NCI-H510A treated with DMSO at 0.1 percent for 48 hours (cell line): ENCODE measurements around the gene NPAS1.
"Not testable (repeated sequence)": the region's sequence is repeated elsewhere in the genome, so short reads cannot be mapped to it uniquely, and the experiment has no call there.

Source experiments
- DNase-seq: peaks from one replicate; lab custom pipeline; 2025; lab: John Stamatoyannopoulos, UW

The NPAS1 gene

DNA sequence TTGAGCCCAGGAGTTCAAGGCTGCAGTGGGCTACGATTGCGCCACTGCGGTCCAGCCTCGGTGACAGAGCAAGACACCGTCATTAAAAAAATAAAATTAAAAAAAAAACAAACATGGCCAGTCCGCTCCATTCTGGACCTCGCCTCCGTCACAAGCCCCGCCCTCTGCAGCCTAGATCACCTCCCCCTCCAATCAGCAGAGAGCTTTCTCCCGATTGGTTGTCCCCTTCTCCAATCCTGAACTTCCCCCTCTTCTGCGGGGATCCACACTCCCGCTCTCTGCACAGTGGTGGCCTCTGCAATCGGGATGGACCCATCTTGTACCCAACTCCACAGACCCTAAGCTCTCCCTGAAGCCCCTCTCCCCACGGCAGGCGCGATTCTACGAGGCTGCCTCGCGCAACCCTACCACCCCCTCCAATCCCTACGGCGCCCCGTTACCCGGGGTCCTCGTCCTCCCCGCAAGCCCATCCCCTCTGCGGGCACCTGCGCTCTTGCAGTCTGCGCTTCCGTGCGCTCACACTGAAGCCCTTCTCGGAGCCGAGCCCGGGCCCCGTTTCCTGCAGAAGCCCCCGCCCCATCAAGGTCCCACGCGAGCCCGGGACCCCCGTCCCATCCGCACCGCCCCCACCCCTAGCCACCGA is 28.2 kb downstream of the NPAS1 start:
- DNase-seq, result peak; percentile 90

DNA sequence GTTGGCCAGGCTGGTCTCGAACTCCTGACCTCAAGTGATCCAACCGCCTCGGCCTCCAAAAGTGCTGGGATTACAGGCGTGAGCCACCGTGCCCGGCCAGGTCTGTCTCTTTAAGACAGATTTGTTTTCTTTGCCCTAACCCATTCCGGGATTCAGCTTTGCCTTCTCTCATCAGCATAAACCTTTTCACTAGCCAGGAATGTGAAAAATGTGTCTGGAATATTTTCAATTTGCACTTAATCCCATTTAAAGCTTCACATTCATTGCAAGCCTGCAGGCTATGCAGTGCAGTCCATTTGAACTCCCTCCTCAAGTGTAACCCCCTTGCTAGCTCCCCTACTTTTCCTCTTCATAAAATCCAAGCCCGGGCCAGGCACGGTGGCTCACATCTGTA is 29.7 kb downstream of the NPAS1 start:
- no peak for DNase-seq

DNA sequence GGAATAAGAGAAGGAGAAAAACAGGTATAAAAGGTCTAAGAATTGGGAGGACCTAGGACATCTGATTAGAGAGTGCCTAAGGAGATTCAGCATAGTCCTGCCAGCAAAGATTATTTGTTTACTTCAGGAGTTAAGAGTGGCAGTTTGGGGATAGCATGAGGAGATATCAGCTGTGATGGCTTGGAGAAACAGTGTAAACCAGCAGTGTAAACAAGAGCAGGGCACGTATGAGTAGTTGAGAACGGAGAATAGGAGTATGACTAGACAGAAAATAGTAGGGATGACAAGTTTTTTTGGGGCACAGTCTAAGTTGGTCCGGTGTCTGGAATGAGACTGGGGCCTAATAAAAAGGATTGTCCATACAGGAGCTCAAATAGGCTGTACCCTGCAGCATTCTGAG is 30.9 kb downstream of the NPAS1 start:
- not testable (repeated sequence) for DNase-seq

DNA sequence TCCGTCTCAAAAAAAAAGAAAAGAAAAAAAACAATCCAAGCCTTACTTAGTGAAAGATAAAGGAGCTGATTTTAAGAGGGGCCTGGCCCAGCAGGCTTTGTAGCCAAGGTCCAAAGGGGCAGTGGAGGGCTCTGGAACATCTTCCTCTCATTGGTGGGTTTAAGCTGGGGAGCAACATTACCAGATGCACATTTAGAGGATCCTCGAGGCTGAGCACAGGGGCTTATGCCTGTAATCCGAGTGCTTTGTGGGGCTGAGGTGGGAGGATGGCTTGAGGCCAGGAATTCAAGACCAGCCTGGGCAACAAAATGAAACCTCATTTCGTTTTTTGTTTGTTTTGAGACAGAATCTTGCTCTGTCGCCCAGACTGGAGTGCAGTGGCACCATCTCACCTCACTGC is 36.8 kb downstream of the NPAS1 start:
- DNase-seq, result no peak

DNA sequence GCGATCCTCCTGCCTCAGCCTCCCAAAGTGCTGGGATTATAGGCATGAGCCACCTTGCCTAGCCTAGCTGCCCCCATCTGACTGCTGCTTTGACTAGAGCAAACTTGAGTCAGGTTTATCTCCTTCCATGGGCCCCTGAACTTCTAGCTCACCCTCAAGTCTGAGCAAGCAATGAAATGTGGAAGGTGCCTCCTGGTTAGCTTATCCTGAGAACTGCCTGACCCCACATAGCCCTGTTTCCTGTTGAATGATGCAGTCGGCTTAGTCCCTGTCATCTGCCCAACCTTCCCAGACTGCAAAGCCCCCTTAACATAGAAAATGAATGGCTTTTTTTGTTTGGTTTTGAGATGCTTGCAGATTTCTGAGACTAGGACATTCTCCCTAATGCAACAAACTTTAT is 37.7 kb downstream of the NPAS1 start:
- no peak for DNase-seq

DNA sequence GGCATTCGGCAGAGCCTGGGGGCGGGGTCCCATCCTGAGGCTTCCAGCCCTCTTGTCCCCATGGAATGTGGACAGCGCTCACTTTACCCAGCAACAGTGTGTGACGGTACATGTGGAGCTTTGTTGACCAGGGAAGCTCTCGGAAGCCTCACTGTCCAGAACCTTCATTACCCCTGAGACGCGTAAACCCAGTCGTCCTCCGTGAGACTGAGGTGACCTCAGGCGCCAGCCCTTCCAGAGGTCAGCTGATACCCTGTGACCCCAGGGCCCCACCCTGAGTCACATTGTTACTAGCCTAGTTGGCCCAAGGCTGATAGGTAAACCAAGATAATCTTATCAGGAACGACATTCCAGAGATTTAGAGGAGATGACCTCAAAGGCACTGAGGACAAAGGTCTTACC is 39.0 kb downstream of the NPAS1 start:
- no peak for DNase-seq

DNA sequence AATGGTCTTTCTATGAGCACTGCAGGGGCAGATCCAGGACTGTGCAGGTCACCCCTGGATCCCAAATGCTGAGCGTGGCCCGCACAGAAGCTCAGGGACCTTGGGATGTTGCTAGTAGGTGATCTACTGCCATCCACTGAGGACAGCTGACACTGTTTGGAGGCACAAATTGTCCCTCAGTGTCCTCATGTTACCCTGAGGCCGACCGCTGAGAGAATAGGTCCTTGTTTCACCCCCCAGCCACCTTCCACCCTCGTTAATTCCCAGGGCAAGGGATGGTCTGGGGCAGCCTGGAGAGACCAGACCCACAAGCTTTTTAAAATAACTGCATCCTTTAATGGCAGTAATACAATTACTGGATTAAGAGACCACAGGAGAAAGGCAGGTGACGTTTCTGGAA is 44.2 kb downstream of the NPAS1 start:
- no peak for DNase-seq

DNA sequence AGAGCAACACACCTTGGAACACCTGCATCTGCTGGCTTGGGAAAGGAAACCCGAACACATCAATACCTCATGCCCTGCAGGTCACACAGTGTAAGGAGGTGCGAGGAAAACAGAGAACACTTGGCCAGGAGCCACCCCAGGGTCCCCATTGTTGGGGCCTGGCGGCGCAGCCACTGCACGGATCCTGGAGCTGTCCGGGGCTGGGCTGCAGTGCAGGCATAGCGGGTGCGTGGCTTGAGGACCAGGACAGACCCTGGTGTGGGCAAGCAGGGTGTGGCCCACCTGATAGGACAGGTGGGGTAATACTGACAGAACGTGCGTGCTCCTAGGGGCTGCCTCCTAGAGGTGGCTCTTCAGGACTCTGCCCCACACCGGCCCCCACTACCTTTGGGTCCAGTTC is 45.6 kb downstream of the NPAS1 start:
- no peak for DNase-seq

DNA sequence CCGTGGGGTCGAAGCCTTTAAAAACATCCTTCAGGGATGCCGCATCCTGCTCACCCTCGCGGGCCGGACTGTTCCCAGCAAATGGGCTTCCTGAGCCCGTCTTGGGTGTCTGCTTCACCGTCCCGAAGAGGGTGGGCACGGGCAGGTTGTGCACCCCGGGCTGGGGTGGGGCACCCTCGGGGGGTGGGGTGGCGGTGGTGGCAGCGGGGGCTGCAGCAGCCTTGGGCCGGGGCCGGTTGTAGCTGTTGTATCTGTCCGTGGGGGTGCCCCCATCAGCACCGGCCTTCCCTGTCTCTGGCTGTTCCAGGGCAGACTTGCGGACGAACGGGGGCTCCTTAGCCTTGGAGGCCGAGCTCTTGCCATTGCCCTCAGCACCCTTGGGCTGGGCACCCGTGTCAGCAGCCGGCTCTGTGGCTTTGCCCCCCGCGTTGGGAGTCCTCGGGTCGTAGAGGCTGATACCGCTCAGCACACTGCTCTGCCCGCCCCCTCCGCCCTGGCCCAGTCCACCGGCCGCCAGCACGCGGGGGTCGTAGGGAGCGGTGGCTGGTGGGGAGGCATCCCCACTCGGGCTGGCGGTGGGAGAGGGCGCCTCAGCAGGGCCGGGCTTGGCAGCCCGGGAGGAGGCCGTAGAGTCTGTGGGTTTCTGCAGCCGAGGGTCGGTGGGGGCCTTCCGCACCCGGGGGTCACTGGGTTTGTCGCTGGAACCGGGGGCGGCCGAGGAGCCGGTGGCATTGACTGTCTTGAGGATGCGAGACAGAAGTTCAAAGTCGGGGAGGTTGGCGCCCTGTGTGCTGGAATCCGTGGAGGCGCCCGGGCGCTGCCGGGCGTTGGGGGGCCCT is 47.0 kb downstream of the NPAS1 start:
- no peak for DNase-seq

DNA sequence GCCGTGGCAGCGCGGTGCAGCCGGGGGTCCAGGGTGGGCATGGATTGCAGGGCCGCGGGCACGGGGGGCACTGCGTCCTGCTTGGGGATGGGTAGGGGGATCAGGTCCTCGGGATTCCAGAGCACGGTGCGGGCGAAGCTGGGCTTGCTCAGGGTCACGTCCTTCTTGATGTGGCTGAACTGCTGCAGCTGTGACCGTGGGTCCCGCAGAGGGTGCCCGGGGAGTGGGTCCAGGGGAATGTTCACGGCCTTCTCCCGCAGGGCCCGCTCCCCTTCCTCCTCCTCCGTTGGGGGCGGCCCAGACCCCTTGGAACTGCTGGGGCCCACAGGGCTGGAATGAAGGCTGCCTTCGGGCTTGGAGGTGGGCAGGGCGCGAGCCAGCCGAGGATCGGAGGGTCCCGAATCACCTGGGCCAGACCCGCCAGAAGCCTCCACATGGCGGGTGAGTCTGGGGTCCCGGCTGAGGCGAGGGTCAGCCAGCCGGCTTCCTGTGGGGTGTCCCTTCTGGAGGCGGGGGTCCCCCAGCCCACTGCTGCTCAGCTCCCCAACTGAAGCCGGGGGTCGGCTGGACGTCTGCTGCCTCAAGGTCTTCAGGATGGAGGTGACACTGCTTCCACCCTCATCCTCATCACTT is 47.7 kb downstream of the NPAS1 start:
- no peak for DNase-seq

DNA sequence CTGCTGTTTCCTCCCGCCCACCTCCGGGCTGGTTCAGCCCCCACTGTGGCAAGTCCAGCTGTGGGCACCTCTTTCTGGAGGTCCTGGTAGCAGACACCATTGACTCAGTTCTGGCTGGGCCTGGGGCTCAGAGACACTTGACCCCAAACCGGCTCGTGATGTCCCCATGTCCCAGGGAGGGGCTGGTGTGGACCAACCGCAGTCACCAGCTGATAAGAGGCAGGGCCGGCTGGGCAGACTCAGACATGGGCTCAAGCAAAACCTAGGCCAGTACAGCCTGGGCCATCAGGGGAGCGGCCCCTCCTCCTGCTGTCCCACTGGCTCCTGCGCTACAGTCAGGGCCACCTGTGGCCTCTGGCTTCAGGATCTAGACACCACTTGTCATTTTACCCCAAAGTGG is 48.6 kb downstream of the NPAS1 start:
- no peak for DNase-seq

DNA sequence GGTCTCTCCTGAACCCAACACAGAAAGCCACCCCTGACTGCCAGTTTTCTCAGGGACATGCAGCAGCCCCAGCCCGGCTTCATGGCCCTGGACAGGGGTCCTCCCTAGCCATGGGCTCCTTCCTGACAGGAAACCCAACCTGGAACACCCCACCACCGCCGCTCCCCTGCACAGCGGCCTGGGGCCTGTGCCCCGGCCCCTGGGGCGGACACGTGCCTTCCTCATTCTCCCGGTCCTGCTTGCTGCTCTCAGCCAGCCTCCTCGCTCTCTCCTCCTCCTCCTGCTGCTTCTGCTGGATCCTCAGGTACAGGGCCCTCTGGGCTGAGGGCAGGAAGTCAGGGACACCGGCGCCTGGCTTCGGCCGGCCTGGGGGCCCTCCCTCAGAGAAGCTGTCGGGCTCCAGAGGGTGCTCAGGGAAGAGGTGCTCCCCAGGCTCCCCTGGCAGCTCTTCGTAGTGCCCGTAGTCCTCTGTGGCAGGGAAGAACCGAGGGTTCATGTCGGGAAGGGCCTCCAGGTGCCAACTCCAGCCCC is 49.3 kb downstream of the NPAS1 start:
- no peak for DNase-seq

DNA sequence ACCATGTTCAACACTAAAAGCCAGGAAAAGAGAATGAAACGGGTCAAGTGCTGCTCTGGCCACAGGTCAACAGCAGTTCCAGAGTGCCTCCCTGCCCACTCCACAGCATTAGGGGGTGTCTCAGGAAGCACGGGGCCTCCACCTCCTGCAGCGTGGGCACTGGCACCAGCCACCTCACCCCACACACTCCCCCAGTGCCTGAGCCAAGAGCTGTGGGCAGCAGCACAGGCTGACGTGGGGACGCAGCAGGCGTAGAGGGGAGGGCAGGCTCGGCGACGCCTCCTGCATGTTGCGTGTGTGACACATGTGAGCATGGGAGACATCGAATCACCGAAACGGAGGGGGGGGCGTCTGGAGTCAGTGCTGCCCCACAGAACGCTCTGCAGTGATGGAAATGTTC is 50.2 kb downstream of the NPAS1 start:
- DNase-seq, result no peak

DNA sequence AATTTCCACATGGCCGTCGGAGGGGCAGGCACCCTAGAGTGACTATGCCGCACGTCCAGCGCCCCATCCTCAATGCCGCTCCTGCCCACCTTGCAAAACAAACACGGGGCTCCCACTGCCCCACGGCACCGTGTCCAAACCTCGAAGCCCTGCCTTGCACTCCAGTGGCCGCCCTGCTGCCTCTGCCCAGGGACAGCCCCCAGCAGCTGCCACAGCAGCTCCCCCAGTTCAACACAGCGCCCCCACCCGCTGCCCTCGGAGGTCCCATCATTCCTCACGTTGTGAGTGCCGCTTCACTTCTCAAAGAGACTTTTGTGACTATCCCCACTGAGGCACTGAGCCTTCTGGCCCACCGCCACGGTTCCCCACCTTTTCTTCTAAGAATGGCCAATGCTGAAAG is 51.1 kb downstream of the NPAS1 start:
- DNase-seq, result no peak

DNA sequence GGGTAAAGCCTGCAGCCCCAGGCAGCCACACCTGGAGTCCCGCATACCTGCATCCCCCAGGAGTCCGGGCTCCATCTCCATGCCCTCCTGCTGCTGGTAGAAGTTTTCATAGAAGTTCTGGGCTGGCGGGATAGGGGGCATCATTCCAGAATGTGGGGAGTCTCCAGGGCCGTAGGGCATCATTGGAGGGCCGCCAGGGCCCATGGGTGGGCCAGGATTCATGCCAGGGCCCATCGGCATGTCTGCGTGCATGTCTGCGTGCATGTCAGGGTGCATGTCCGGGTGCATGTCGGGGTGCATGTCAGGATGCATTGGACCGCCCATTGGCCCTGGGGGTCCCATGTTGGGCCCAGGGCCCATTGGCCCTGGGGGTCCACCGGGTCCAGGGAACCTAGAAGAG is 52.1 kb downstream of the NPAS1 start:
- DNase-seq, result no peak

DNA sequence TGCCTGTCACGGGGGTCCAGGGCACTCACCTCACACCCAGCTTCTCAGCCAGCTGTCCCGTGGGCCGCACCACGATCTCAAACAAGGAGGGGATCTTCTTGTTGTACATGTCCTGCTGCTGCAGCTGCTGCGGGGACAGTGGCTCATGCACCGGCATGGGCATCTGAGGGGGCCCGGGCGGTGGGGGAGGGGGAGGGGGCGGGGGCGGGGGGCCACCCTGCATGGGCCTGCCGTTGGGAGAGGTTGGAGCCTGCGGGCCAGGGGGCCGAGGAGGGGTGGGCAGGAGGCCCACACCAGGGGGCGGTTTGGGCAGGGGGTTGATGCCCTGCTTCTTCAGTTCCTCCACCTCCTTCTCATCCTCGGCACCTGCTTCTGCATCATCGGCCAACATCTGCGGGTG is 52.7 kb downstream of the NPAS1 start:
- DNase-seq, result no peak

DNA sequence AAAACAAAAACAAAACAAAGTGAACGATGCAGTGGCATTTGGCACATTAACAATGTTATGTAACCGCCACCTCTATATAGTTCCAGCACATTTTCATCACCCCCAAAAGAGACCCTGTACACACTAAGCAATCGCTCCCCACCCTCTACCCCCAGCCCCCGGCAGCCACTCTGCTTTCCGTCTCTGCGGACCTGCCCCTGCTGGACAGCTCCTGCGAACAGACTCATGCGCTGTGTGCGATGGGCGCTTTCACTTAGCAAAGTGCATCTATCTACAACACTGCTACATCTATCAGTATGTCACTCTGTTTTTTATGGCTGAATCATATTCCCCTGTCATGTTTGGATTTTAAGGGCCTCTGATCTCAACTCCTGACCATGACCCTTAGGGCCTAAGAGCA is 53.9 kb downstream of the NPAS1 start:
- no peak for DNase-seq

DNA sequence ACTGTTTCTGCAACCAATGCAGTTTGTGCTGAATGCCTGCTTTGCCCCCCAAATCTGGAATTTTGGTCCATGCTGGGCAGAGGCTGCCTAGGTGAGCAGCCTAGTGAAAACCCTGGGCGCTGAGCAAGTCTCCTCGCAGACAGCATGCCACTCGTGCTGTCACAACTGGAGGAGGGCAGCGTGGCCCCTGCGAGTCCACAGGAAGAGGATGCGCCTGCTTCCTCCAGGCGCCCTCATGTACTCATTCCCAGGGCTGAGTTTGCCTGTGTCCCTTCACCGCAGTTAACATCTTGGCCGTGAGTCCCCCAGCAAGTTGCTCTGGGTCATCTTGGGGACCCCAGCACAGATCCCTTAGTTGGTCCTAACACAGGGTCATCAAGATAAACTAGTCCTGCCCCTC is 55.0 kb downstream of the NPAS1 start:
- no peak for DNase-seq

DNA sequence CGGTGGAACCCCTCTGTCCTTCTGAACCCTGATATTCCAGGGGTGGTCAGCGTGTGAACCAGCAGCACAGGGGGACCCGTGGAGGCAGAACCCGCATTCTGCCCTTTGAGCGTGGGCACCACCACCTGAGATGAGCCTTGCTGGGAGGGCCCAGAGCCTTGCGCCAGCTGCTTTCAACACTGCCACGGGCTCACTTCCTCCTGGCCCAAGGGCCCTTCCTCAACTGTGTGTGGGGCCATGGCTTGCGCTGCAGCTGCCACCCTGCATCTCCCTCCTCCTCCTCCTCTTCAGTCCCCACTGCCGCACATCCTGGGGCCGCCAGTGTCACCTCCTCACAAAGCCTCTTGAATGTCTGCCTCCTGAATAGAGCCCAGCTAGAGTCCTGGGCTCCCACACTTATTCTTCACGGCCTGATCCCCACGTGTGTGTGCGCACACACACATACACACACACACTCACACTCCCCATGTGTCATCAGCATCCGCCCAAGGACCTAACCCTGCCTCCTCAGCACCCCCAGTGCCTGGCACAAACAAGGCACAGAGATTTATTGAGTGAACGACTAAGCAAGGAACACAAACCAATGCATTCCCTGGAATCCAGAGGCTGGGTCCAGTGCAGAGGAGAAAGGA is 55.7 kb downstream of the NPAS1 start:
- no peak for DNase-seq

DNA sequence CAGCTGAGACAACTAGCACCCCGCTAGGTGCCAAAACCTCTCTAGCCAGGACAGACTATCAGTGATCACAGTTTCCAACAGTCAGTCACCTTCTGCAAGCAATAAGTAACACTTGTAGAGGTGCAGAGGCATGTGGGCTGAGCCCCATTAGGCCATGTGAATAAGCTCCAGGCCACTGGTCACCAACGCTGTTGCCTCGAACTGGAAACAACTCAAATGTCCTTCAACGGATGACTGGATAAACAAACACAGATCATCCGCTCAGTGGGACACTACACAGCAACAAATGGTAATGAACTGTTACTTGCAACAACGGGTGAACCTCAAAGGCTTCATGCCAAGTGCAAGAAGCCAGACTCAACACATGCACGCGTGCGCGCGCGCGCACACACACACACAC is 56.3 kb downstream of the NPAS1 start:
- DNase-seq, result no peak

DNA sequence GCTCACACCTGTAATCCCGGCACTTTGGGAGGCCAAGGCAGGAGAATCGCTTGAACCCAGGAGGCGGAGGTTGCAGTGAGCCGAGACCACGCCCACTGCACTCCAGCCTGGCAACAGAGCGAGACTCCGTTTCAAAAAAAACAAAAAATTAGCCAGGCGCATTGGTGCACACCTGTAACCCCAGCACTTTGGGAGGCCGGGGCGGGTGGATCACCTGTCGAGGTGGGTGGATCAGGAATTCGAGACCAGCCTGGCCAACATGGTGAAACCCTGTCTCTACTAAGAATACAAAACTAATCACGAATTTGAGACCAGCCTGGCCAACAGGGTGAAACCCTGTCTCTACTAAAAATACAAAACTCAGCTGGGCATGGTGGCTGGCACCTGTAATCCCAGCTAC is 58.7 kb downstream of the NPAS1 start:
- not testable (repeated sequence) for DNase-seq

DNA sequence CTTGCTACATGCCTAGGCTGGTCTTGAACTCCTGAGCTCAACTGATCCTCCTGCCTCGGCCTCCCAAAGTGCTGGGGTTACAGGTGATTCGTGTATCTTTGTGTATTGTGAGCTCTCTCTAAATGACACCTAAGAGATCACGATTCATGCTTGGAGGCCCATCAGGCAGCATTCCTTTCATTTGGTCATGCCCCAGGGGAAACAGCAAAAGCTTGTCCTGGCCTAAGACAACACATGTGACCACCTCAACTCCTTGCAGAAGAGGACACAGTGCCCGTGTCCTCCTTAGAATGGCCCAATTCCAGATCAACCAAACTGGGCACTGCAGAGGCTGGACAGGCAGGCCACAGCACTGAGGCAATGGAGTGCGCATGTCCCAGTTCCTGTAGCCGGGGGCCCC is 61.5 kb downstream of the NPAS1 start:
- no peak for DNase-seq

DNA sequence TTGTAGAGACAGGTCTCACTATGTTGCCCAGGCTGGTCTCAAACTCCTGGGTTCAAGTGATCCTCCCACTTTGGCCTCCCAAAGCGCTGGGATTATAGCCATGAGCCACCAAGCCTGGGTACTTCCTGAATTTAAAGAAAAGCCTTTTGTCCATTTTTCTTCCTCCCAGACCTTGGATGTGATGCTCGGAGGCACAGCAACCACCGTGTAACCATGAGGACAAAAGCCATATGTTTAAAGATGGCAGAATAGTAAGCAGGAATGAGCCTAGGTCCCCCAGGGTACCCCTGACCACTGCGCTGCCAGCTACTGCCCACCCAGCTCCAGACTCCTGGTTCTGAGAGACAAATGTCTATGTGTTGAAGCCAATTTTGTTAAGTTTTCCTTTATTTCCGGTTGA is 62.9 kb downstream of the NPAS1 start:
- no peak for DNase-seq
